IMR-90 (cell line): ENCODE measurements around the gene RNF130. TPM values are rescaled to one million over a fixed set of nuclear protein-coding genes. Genes with fewer than 3 reads are reported as not detected.

Experiments used
- ATAC-seq: fragments of 200-7000 bp; cut with Tn5 transposase; 2 replicates; pipeline ENCODE4 v1.9.1; 2020; ENCODE audit warnings: low read depth, mild to moderate bottlenecking, moderate library complexity
- BruUV-seq: library from RNA; stranded (reverse); fragments of 400-500 nt; replicated peaks from 2 replicates; lab custom pipeline; 2021; lab: Mats Ljungman, UMichigan
- CTCF ChIA-PET: fragments of 300-600 bp; formaldehyde crosslinking; extraction: SDS; loops from one replicate; lab custom pipeline; 2021; ENCODE audit warnings: antibody characterized with exemption; lab: Yijun Ruan, JAX
- POLR2A ChIA-PET: fragments of 300-600 bp; sonication (Branson Sonifier 250); formaldehyde crosslinking; loops from one replicate; lab custom pipeline; 2022; ENCODE audit warnings: antibody characterized with exemption; ENCODE audit not compliant: unreplicated experiment; lab: Charles Lee
- DNase-seq: peaks from one replicate; pipeline ENCODE4 v3.0.0; 2013
- H2AFZ ChIP-seq: replicated peaks from 2 replicates; pipeline ENCODE3; 2013; ENCODE audit warnings: low read length, mild to moderate bottlenecking; ENCODE audit not compliant: poor library complexity
- H2AK5ac ChIP-seq: 2 replicates; pipeline ENCODE4 v1.6.1; 2013; ENCODE audit warnings: low read depth, low read length, inconsistent platforms
- H2AK9ac ChIP-seq: replicated peaks from 2 replicates; pipeline ENCODE3; 2013; ENCODE audit warnings: mild to moderate bottlenecking, low read depth, low read length, moderate library complexity; ENCODE audit not compliant: poor library complexity
- H2BK120ac ChIP-seq: 2 replicates; pipeline ENCODE4 v1.6.1; 2013; ENCODE audit warnings: low read depth, low read length, inconsistent platforms
- H2BK15ac ChIP-seq: 3 replicates; pipeline ENCODE4 v1.6.1; 2013; ENCODE audit warnings: low read depth, low read length, inconsistent platforms
- H2BK20ac ChIP-seq: 2 replicates; pipeline ENCODE4 v1.6.1; 2013; ENCODE audit warnings: low read depth, mild to moderate bottlenecking, inconsistent platforms, low read length, moderate library complexity
- H2BK5ac ChIP-seq: 2 replicates; pipeline ENCODE4 v1.6.1; 2013; ENCODE audit warnings: mild to moderate bottlenecking, low read depth, low read length, inconsistent platforms; ENCODE audit not compliant: poor library complexity, severe bottlenecking
- H3K14ac ChIP-seq: replicated peaks from 2 replicates; pipeline ENCODE4 v1.6.1; 2013; ENCODE audit warnings: low read depth, low read length, inconsistent platforms
- H3K18ac ChIP-seq: 2 replicates; pipeline ENCODE4 v1.6.1; 2013; ENCODE audit warnings: low read depth, low read length, control low read depth
- H3K23ac ChIP-seq: 2 replicates; pipeline ENCODE4 v1.6.1; 2013; ENCODE audit warnings: low read depth, low read length, inconsistent platforms
- H3K27ac ChIP-seq: 2 replicates; pipeline ENCODE4 v1.5.1; 2013; ENCODE audit warnings: mild to moderate bottlenecking, control low read depth, low read length; ENCODE audit not compliant: insufficient read depth
- H3K27me3 ChIP-seq: 2 replicates; pipeline ENCODE4 v1.6.1; 2013; ENCODE audit warnings: low read length; ENCODE audit not compliant: control insufficient read depth, insufficient read depth
- H3K36me3 ChIP-seq: 2 replicates; pipeline ENCODE4 v1.6.1; 2013; ENCODE audit warnings: low read length, mixed read lengths; ENCODE audit not compliant: control insufficient read depth, insufficient read depth
- H3K4ac ChIP-seq: 2 replicates; pipeline ENCODE4 v1.6.1; 2013; ENCODE audit warnings: low read depth, low read length, inconsistent platforms
- H3K4me1 ChIP-seq: 2 replicates; pipeline ENCODE4 v1.6.1; 2013; ENCODE audit warnings: low read length, mixed read lengths; ENCODE audit not compliant: control insufficient read depth, insufficient read depth
- H3K4me2 ChIP-seq: 2 replicates; pipeline ENCODE4 v1.6.1; 2013; ENCODE audit warnings: low read depth, mild to moderate bottlenecking, control low read depth, low read length, moderate library complexity
- H3K4me3 ChIP-seq: 2 replicates; pipeline ENCODE4 v1.5.1; 2013; ENCODE audit warnings: low read depth, mild to moderate bottlenecking, control low read depth, low read length, moderate library complexity; ENCODE audit not compliant: insufficient read depth
- H3K56ac ChIP-seq: 2 replicates; pipeline ENCODE4 v1.6.1; 2013; ENCODE audit warnings: low read length, inconsistent platforms; ENCODE audit not compliant: insufficient read depth; ENCODE audit errors: extremely low read depth
- H3K79me1 ChIP-seq, 2 experiments: 2 replicates each; pipeline ENCODE4 v1.6.1; 2013; ENCODE audit warnings: low read length in 2 of 2, inconsistent platforms in 1 of 2, low read depth in 1 of 2
- H3K9ac ChIP-seq: 2 replicates; pipeline ENCODE4 v1.6.1; 2013; ENCODE audit warnings: low read depth, low read length, control low read depth
- H3K9me1 ChIP-seq: 2 replicates; pipeline ENCODE4 v1.6.1; 2013; ENCODE audit warnings: low read length, inconsistent platforms; ENCODE audit not compliant: insufficient read depth
- H3K9me3 ChIP-seq: 2 replicates; pipeline ENCODE4 v1.6.1; 2013; ENCODE audit warnings: low read length; ENCODE audit not compliant: control insufficient read depth, insufficient read depth
- H4K20me1 ChIP-seq: 2 replicates; pipeline ENCODE4 v1.6.1; 2013; ENCODE audit warnings: low read length, inconsistent platforms; ENCODE audit not compliant: insufficient read depth
- H4K5ac ChIP-seq: 2 replicates; pipeline ENCODE4 v1.6.1; 2013; ENCODE audit warnings: mild to moderate bottlenecking, low read depth, low read length, control low read depth
- H4K8ac ChIP-seq, 2 experiments: 2 replicates each; pipeline ENCODE4 v1.6.1; 2013; ENCODE audit warnings: low read depth in 2 of 2, low read length in 2 of 2, control low read depth in 1 of 2, inconsistent platforms in 1 of 2
- H4K91ac ChIP-seq: 2 replicates; pipeline ENCODE4 v1.6.1; 2013; ENCODE audit warnings: low read depth, low read length, inconsistent platforms; ENCODE audit not compliant: insufficient read depth
- FOS ChIP-seq: fragments of 150-350 bp; IDR thresholded peaks from 2 replicates; pipeline ENCODE4 v1.6.1; 2016; ENCODE audit warnings: low read depth, low read length
- MAFK ChIP-seq: IDR thresholded peaks from 2 replicates; pipeline ENCODE4 v1.6.1; 2012; ENCODE audit warnings: low read depth, low read length, improper control_type of control experiment
- NFE2L2 ChIP-seq: fragments of 150-350 bp; IDR thresholded peaks from 2 replicates; pipeline ENCODE4 v1.6.1; 2016; ENCODE audit warnings: low read depth, mild to moderate bottlenecking, low read length
- RAD21 ChIP-seq: IDR thresholded peaks from 2 replicates; pipeline ENCODE4 v1.6.1; 2012; ENCODE audit warnings: low read length, improper control_type of control experiment
- RCOR1 ChIP-seq: IDR thresholded peaks from 2 replicates; pipeline ENCODE4 v1.6.1; 2012; ENCODE audit warnings: mild to moderate bottlenecking, low read length, improper control_type of control experiment; ENCODE audit not compliant: insufficient replicate concordance
- WGBS, 2 experiments: methylation state at CpG; one replicate each; pipeline versions ENCODE4 v1.1.5 to v1.1.7; 2013; ENCODE audit warnings: missing lambda C conversion rate in 2 of 2; ENCODE audit not compliant: insufficient read length in 1 of 2; ENCODE audit errors: extremely low coverage in 2 of 2; 5-methylcytosine and 5-hydroxymethylcytosine counted together
- dilution Hi-C: fragments of 300-500 bp; cut with HindIII; formaldehyde crosslinking; loops from one replicate; pipeline ENCODE4 v1.14.3; 2018; ENCODE audit warnings: low sequenced_read_pairs; ENCODE audit not compliant: unreplicated experiment
- in situ Hi-C: fragments of 300-500 bp; cut with MboI; formaldehyde crosslinking; loops from 3 replicates; pipeline ENCODE4 v1.14.3; 2019; ENCODE audit warnings: low sequenced_read_pairs, inconsistent platforms, mixed read lengths
- intact Hi-C: fragments of 100-400 bp; cut with micrococcal nuclease; formaldehyde crosslinking; loops from 2 replicates; pipeline ENCODE4 v1.10.0; 2022
- polyA plus RNA-seq, 3 experiments: library from polyadenylated mRNA; depleted of rRNA; stranded (reverse); fragments of >200 nt; gene quantifications; 2 replicates each; pipeline ENCODE4 v1.2.3, GENCODE V29; 2012; ENCODE audit warnings: low replicate concordance in 1 of 3
- total RNA-seq: library from RNA; depleted of rRNA; stranded (reverse); fragments of >200 nt; gene quantifications from 2 replicates; pipeline ENCODE4 v1.2.3, GENCODE V29; 2012
- TF ChIP-seq, protein P1 (sequence below): fragments of 150-350 bp; IDR thresholded peaks from 2 replicates; pipeline ENCODE4 v1.6.1; 2016; ENCODE audit warnings: low read depth, mild to moderate bottlenecking, low read length, moderate library complexity, borderline replicate concordance

Gene RNF130
- total and polyA plus RNA-seq, 2 of the 4 experiments (the other 2 are of a cell fraction) = 12.9 to 21.7 TPM

DNA sequence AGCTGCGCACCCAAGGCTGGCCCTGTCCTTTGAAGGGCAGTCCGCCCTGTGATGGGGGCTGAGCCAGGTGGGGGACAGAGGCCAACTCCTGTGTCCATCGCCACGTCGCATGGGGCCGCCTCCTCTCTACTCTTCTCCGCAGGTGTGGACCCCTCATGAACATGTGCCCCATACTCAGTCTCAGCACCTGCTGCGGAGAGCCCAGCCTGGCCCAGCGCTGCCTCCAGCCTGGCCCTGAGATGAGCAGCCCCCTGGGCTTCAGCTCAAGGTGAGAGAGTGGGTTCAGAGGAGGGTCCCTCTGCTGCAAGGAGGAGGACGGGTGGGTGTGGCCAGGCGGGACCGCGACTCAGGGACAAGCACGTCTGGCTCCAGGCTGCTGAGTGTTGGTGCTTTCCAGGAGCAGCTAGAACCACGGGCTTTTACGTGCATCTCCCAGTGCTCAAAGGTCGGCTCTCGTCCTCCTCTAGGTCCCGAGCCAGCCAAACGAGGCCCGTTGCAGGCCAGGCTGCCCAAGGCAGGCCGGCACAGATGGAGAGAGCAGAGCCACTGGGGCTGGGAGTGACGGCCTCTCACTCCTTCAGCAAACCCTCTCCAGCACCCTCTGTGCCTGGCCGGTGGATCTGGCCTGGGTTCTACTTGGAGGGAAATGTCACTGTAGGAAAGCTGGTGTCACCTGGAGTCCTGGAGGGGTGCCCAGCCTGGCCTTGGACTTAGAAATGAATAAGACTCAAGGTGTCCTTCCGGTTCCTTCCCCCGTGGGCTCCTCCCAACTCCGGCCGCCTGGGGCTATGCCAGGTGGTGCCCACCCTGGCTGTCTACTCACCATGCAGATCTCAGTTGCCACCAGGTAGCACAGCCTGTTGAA, 48.9 kb upstream of the RNF130 start (continued):
- TF ChIP-seq, protein P1, sequence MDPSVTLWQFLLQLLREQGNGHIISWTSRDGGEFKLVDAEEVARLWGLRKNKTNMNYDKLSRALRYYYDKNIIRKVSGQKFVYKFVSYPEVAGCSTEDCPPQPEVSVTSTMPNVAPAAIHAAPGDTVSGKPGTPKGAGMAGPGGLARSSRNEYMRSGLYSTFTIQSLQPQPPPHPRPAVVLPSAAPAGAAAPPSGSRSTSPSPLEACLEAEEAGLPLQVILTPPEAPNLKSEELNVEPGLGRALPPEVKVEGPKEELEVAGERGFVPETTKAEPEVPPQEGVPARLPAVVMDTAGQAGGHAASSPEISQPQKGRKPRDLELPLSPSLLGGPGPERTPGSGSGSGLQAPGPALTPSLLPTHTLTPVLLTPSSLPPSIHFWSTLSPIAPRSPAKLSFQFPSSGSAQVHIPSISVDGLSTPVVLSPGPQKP = no peak

DNA sequence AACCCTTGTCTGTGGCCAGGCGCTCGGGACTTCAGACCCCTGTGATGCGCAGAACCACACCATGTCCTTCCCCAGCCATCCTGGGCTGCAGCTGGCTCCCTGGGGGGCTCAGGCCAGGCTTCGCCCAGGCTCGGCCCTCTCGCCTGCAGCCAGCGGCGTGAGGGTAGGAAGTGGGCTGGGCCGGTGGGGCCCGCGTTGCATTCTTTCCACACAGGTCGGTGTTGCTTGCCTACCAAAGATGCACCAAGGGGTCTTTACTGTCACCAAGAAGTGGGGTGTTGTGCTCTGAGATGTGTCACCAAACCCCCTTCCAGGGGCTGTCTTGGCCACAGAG, 48.3 kb upstream of the RNF130 start:
- H3K27ac ChIP-seq = no peak overlapping the region
- no peak overlapping the region for H3K14ac ChIP-seq
- H4K20me1 ChIP-seq = no peaks in the 10 kb centered on the region
- H4K5ac ChIP-seq = no peak overlapping the region
- H3K4me2 ChIP-seq = no peak overlapping the region
- no peak overlapping the region for H2BK15ac ChIP-seq
- DNase-seq = no peak
- no peaks in the 10 kb centered on the region for H3K9me1 ChIP-seq
- no peak for TF ChIP-seq RCOR1
- TF ChIP-seq NFE2L2 = no peak
- no peak for TF ChIP-seq FOS
- no peak for TF ChIP-seq RAD21
- no peak for TF ChIP-seq MAFK
- BruUV-seq = no TSS peak
- ChIA-PET CTCF (no interaction called here), POLR2A (no interaction called here)
- no peak overlapping the region for H3K23ac ChIP-seq
- H3K4me1 ChIP-seq = no peaks in the 10 kb centered on the region
- in situ Hi-C loops (no loop called here), dilution Hi-C loops (no loop called here), intact Hi-C loops (no loop called here)
- H4K91ac ChIP-seq = no peak overlapping the region
- H3K36me3 ChIP-seq = no peaks in the 10 kb centered on the region
- no peak overlapping the region for H3K4ac ChIP-seq
- no peak overlapping the region for H2AK5ac ChIP-seq
- H3K79me1 ChIP-seq = no peaks in the 10 kb centered on the region
- H2BK120ac ChIP-seq = no peak overlapping the region
- no peak overlapping the region for H3K18ac ChIP-seq
- no peak overlapping the region for H3K56ac ChIP-seq
- no peak overlapping the region for H2BK5ac ChIP-seq
- no peak for ATAC-seq
- no CpG with 5 or more reads among the region's 12 CpGs for WGBS, 2 experiments
- H3K27me3 ChIP-seq = peaks cover 8% of the 10 kb centered on the region
- H2AFZ ChIP-seq = no peak overlapping the region
- no peak overlapping the region for H2AK9ac ChIP-seq
- no peak overlapping the region for H2BK20ac ChIP-seq
- no peaks in the 10 kb centered on the region for H3K9me3 ChIP-seq
- no peak overlapping the region for H4K8ac ChIP-seq
- H3K9ac ChIP-seq = no peak overlapping the region
- H3K4me3 ChIP-seq = no peak overlapping the region
